ENCODE measurements around the gene DAB2IP. TPM values are rescaled to one million over a fixed set of nuclear protein-coding genes. Genes with fewer than 3 reads are reported as not detected.

DAB2IP gene
- total and polyA plus RNA-seq, 4 donors: 2.3 to 13.1 (median 5.4) TPM

DNA sequence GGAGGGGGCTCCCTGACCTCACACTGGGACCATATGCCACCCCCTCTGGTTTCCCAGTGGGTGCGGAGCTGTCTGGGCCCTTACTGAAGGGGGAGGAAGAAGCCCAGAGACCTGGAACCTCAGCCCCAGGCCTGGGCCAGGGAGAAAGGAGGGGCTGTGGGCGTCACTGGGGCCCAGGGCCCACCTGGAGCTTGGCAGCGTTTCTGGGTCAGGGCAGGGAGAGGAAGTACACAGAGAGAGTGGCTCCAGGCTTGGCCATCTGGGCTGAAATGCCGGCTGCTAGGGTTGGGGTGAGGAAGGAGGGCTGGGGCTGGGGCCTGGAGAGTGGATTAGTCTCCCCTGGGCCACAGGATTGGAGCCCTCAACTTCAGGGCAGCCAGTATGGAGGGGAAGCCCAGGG is 6.4 kb upstream of the DAB2IP start:
- TF ChIP-seq RXRA (IDR thresholded peaks at IDR 0.05): no peak
- no peak for TF ChIP-seq RAD21 (IDR thresholded peaks at IDR 0.05)
- TF ChIP-seq, protein P1, sequence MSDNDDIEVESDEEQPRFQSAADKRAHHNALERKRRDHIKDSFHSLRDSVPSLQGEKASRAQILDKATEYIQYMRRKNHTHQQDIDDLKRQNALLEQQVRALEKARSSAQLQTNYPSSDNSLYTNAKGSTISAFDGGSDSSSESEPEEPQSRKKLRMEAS (IDR thresholded peaks at IDR 0.05): no peak
- no peak overlapping the region for H3K4me3 ChIP-seq (ENCODE audit: low read depth in 1 of 3, low read length in 3 of 3)
- WGBS: 68% methylated on average over 4 of the region's 4 CpGs
- no peak overlapping the region for H3K27ac ChIP-seq (ENCODE audit: low read depth in 1 of 2, low read length in 2 of 2)
- no peaks in the 10 kb centered on the region for H3K9me3 ChIP-seq (ENCODE audit: control insufficient read depth in 4 of 4, low read length in 3 of 4)
- no peaks in the 10 kb centered on the region for H3K27me3 ChIP-seq (ENCODE audit: control insufficient read depth in 4 of 4, insufficient read depth in 4 of 4, low read length in 3 of 4)
- no peak for DNase-seq (ENCODE audit: low spot score)
- H3K36me3 ChIP-seq (ENCODE audit: control insufficient read depth in 4 of 4, insufficient read depth in 3 of 4, low read depth in 1 of 4, low read length in 3 of 4): no peaks in the 10 kb centered on the region
- H3K9ac ChIP-seq (ENCODE audit: low read depth in 1 of 2, low read length in 2 of 2): no peak overlapping the region
- peaks cover 2 to 8% (median 4%) of the 10 kb centered on the region in 4 donors for H3K4me1 ChIP-seq (ENCODE audit: control insufficient read depth in 4 of 4, insufficient read depth in 4 of 4, low read length in 3 of 4)

DNA sequence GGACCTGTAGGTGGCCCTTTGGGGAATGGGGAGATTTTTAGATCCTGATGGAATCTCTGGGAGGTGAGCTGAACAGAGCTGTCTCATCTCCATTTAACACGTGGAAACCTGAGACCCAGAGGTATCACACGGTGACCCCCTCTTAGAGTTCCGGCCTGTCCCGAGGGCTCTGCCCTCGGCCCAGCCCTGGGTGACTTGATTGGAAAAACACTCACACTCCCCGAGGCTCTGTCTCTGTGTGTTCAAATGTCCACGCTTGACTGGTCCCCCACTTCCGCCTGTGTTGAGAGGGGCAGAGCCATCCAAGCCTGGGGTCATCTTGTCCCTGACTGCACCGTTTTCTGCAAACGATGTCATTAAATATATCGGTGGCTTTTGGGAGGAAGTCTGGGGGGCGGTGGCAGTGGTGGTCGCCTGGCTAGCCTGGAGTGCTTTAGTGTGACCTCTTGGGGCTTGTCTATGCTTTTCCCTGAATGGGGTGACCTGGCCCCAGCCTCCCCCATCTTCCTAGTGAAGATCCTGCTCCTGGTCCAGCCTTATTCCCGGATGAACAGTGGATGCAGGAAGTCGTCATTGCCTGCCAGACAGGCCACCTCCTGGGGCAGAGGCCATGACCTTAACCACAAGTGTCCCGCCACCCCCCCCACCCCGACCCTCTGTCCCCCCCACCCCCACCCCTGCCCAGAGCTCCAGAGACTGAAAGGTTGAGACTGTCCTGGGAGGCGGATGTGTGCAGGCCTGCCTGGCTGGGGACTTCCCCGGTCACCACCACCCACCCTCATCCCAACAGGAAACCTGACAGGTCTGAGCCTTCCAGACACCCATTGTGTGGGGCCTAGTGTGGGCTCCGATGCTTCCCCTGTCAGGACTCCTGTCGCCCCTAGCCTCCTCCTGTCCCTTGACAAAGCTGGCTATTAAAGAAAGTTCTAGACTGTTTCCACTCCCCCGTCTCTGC is 5.3 kb upstream of the DAB2IP start:
- WGBS: 78% methylated on average over 22 of the region's 22 CpGs
- Histone ChIP-seq H3K9ac (ENCODE audit: low read depth in 1 of 2, low read length in 2 of 2) (no peak overlapping the region), H3K27ac (ENCODE audit: low read depth in 1 of 2, low read length in 2 of 2) (no peak overlapping the region), H3K9me3 (ENCODE audit: control insufficient read depth in 4 of 4, low read length in 3 of 4) (no peaks in the 10 kb centered on the region), H3K4me3 (ENCODE audit: low read depth in 1 of 3, low read length in 3 of 3) (no peak overlapping the region), H3K27me3 (ENCODE audit: control insufficient read depth in 4 of 4, insufficient read depth in 4 of 4, low read length in 3 of 4) (no peaks in the 10 kb centered on the region), H3K4me1 (ENCODE audit: control insufficient read depth in 4 of 4, insufficient read depth in 4 of 4, low read length in 3 of 4) (peaks cover 6 to 11% (median 11%) of the 10 kb centered on the region in 4 donors), H3K36me3 (ENCODE audit: control insufficient read depth in 4 of 4, insufficient read depth in 3 of 4, low read depth in 1 of 4, low read length in 3 of 4) (no peaks in the 10 kb centered on the region)
- TF ChIP-seq NR2F2 (IDR thresholded peaks at IDR 0.05) (peak; percentile 73), YY1 (IDR thresholded peaks at IDR 0.05) (no peak)
- no peak for DNase-seq (ENCODE audit: low spot score)

DNA sequence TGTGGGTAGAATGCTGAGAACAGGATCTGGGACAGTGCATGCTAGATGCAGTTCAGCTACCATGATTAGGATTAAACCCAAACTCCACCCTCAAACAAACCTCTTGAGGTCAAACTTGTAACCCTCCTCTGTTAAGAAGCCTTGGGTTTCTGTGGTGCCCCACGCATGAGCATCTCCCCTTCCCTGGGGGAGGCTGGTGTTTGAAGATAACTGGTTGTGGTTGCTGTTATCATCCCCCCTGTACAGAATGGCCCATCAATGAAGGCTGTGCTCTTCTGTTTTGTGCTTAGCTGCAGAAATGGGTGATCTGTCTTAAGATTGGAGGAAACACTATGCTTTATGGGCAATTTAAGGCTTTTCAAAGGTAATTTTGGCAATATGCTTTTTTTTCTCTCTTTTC is 4.4 kb upstream of the DAB2IP start:
- DNase-seq (ENCODE audit: low spot score): no peak
- H3K27ac ChIP-seq (ENCODE audit: low read depth in 1 of 2, low read length in 2 of 2): no peak overlapping the region
- WGBS: 90% methylated on average over 1 of the region's 1 CpG
- no peaks in the 10 kb centered on the region for H3K9me3 ChIP-seq (ENCODE audit: control insufficient read depth in 4 of 4, low read length in 3 of 4)
- no peaks in the 10 kb centered on the region for H3K27me3 ChIP-seq (ENCODE audit: control insufficient read depth in 4 of 4, insufficient read depth in 4 of 4, low read length in 3 of 4)
- no peak overlapping the region for H3K4me3 ChIP-seq (ENCODE audit: low read depth in 1 of 3, low read length in 3 of 3)
- no peaks in the 10 kb centered on the region for H3K36me3 ChIP-seq (ENCODE audit: control insufficient read depth in 4 of 4, insufficient read depth in 3 of 4, low read depth in 1 of 4, low read length in 3 of 4)
- TF ChIP-seq, protein P1 (IDR thresholded peaks at IDR 0.05): no peak
- no peak for TF ChIP-seq GABPA (IDR thresholded peaks at IDR 0.05 in 1 of 2, conservative IDR thresholded peaks at IDR 0.05 in 1 of 2)
- no peak for TF ChIP-seq YY1 (IDR thresholded peaks at IDR 0.05)
- no peak for TF ChIP-seq RAD21 (IDR thresholded peaks at IDR 0.05)
- TF ChIP-seq NR2F2 (IDR thresholded peaks at IDR 0.05): no peak
- TF ChIP-seq, protein P2, sequence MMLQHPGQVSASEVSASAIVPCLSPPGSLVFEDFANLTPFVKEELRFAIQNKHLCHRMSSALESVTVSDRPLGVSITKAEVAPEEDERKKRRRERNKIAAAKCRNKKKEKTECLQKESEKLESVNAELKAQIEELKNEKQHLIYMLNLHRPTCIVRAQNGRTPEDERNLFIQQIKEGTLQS (IDR thresholded peaks at IDR 0.05): no peak
- TF ChIP-seq RXRA (IDR thresholded peaks at IDR 0.05): no peak
- no peak for TF ChIP-seq FOXA1 (IDR thresholded peaks at IDR 0.05)
- TF ChIP-seq EGR1 (IDR thresholded peaks at IDR 0.05; ENCODE audit: low read depth in 2 of 2): no peak
- TF ChIP-seq, protein P3, sequence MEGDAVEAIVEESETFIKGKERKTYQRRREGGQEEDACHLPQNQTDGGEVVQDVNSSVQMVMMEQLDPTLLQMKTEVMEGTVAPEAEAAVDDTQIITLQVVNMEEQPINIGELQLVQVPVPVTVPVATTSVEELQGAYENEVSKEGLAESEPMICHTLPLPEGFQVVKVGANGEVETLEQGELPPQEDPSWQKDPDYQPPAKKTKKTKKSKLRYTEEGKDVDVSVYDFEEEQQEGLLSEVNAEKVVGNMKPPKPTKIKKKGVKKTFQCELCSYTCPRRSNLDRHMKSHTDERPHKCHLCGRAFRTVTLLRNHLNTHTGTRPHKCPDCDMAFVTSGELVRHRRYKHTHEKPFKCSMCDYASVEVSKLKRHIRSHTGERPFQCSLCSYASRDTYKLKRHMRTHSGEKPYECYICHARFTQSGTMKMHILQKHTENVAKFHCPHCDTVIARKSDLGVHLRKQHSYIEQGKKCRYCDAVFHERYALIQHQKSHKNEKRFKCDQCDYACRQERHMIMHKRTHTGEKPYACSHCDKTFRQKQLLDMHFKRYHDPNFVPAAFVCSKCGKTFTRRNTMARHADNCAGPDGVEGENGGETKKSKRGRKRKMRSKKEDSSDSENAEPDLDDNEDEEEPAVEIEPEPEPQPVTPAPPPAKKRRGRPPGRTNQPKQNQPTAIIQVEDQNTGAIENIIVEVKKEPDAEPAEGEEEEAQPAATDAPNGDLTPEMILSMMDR (IDR thresholded peaks at IDR 0.05; ENCODE audit: low read depth, low read length, missing input control): no peak
- TF ChIP-seq, protein P4, sequence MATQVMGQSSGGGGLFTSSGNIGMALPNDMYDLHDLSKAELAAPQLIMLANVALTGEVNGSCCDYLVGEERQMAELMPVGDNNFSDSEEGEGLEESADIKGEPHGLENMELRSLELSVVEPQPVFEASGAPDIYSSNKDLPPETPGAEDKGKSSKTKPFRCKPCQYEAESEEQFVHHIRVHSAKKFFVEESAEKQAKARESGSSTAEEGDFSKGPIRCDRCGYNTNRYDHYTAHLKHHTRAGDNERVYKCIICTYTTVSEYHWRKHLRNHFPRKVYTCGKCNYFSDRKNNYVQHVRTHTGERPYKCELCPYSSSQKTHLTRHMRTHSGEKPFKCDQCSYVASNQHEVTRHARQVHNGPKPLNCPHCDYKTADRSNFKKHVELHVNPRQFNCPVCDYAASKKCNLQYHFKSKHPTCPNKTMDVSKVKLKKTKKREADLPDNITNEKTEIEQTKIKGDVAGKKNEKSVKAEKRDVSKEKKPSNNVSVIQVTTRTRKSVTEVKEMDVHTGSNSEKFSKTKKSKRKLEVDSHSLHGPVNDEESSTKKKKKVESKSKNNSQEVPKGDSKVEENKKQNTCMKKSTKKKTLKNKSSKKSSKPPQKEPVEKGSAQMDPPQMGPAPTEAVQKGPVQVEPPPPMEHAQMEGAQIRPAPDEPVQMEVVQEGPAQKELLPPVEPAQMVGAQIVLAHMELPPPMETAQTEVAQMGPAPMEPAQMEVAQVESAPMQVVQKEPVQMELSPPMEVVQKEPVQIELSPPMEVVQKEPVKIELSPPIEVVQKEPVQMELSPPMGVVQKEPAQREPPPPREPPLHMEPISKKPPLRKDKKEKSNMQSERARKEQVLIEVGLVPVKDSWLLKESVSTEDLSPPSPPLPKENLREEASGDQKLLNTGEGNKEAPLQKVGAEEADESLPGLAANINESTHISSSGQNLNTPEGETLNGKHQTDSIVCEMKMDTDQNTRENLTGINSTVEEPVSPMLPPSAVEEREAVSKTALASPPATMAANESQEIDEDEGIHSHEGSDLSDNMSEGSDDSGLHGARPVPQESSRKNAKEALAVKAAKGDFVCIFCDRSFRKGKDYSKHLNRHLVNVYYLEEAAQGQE (IDR thresholded peaks at IDR 0.05): no peak
- no peak for TF ChIP-seq JUND (IDR thresholded peaks at IDR 0.05)
- TF ChIP-seq, protein P5, sequence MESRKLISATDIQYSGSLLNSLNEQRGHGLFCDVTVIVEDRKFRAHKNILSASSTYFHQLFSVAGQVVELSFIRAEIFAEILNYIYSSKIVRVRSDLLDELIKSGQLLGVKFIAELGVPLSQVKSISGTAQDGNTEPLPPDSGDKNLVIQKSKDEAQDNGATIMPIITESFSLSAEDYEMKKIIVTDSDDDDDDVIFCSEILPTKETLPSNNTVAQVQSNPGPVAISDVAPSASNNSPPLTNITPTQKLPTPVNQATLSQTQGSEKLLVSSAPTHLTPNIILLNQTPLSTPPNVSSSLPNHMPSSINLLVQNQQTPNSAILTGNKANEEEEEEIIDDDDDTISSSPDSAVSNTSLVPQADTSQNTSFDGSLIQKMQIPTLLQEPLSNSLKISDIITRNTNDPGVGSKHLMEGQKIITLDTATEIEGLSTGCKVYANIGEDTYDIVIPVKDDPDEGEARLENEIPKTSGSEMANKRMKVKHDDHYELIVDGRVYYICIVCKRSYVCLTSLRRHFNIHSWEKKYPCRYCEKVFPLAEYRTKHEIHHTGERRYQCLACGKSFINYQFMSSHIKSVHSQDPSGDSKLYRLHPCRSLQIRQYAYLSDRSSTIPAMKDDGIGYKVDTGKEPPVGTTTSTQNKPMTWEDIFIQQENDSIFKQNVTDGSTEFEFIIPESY (IDR thresholded peaks at IDR 0.05): no peak
- TF ChIP-seq HNF4G (IDR thresholded peaks at IDR 0.05): no peak
- no peak for TF ChIP-seq HNF4A (conservative IDR thresholded peaks at IDR 0.05)
- TF ChIP-seq TAF1 (conservative IDR thresholded peaks at IDR 0.05): no peak
- TF ChIP-seq SP1 (IDR thresholded peaks at IDR 0.05): no peak
- TF ChIP-seq FOXA2 (IDR thresholded peaks at IDR 0.05): no peak
- peaks cover 6 to 17% (median 15%) of the 10 kb centered on the region in 4 donors for H3K4me1 ChIP-seq (ENCODE audit: control insufficient read depth in 4 of 4, insufficient read depth in 4 of 4, low read length in 3 of 4)
- H3K9ac ChIP-seq (ENCODE audit: low read depth in 1 of 2, low read length in 2 of 2): no peak overlapping the region

Data from liver (tissue), 9 donors.